ENCODE results near the gene NAPG. TPM values are rescaled to one million over a fixed set of nuclear protein-coding genes. Genes with fewer than 3 reads are reported as not detected.

Gene NAPG
- total RNA-seq, 1 donor from 2014 or later: 28.3 TPM

- H3K27me3 Mint-ChIP-seq (ENCODE audit: unreplicated experiment): peaks cover 8% of the 10 kb centered on the region
- no peak for DNase-seq (ENCODE audit: extremely low spot score, unreplicated experiment)
- peaks cover 5% of the 10 kb centered on the region for H3K4me1 Mint-ChIP-seq (ENCODE audit: unreplicated experiment)
- H3K9me3 Mint-ChIP-seq (ENCODE audit: unreplicated experiment): no peaks in the 10 kb centered on the region
- H3K4me3 Mint-ChIP-seq (ENCODE audit: unreplicated experiment): no peak overlapping the region
- H3K27ac Mint-ChIP-seq (ENCODE audit: unreplicated experiment): no peak overlapping the region
- no peaks in the 10 kb centered on the region for H3K36me3 Mint-ChIP-seq (ENCODE audit: unreplicated experiment)
- TF ChIP-seq, protein P1, sequence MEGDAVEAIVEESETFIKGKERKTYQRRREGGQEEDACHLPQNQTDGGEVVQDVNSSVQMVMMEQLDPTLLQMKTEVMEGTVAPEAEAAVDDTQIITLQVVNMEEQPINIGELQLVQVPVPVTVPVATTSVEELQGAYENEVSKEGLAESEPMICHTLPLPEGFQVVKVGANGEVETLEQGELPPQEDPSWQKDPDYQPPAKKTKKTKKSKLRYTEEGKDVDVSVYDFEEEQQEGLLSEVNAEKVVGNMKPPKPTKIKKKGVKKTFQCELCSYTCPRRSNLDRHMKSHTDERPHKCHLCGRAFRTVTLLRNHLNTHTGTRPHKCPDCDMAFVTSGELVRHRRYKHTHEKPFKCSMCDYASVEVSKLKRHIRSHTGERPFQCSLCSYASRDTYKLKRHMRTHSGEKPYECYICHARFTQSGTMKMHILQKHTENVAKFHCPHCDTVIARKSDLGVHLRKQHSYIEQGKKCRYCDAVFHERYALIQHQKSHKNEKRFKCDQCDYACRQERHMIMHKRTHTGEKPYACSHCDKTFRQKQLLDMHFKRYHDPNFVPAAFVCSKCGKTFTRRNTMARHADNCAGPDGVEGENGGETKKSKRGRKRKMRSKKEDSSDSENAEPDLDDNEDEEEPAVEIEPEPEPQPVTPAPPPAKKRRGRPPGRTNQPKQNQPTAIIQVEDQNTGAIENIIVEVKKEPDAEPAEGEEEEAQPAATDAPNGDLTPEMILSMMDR (IDR thresholded peaks at IDR 0.05): no peak
Observed at GRCh38 chr18:10482363-10482984, 43.4 kb upstream of the NAPG start.

DNA sequence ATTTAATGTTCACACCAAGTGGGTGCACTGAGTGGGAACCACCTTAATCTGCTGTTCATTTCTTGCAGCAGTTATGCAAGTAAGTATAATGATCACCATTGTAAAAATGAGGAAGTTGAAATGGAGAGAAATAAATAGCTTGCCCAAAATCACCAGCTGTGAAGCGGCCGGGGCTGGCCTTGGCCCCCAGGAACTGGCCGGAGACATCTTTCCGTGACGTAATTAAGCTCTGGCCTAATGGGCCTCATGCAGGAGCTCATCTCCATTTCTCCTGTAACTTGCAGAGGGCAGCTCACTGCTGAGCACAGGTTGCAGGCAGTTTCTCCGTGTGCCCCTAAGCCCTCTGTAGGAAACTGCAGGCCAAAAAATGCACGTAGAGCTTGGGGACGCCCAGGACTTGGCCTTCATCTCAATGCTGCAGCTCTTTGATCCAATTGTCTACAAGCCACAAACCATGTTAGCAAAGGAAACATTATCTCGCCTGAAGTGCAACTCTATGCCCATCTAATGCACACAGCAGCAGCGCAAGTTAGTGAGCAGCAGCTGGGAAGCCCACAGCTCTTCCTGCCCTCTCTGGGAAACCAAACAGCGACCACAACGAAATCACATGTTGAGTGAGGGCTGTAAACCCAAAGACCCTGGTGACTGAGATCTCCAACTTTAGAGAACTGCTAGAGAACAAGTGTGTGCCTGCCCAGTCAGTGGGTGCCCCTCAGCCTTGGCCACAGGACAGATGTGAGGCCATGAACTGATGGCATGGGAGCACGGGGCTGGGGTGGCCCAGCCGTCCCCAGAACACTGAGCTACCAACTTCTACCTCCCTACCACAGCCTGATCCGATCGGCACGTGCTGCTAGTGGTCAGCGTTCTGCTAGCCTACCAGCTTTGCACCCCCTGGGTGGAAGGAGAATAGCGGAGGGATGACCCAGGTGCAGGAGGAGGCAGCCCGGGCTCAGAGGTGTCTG, 42.6 kb upstream of the NAPG start:
- Mint-ChIP-seq H3K36me3 (ENCODE audit: unreplicated experiment) (no peaks in the 10 kb centered on the region), H3K9me3 (ENCODE audit: unreplicated experiment) (no peaks in the 10 kb centered on the region), H3K27me3 (ENCODE audit: unreplicated experiment) (peaks cover 8% of the 10 kb centered on the region), H3K27ac (ENCODE audit: unreplicated experiment) (no peak overlapping the region), H3K4me1 (ENCODE audit: unreplicated experiment) (peaks cover 4% of the 10 kb centered on the region), H3K4me3 (ENCODE audit: unreplicated experiment) (no peak overlapping the region)
- TF ChIP-seq, protein P1 (IDR thresholded peaks at IDR 0.05): no peak
- no peak for DNase-seq (ENCODE audit: extremely low spot score, unreplicated experiment)

DNA sequence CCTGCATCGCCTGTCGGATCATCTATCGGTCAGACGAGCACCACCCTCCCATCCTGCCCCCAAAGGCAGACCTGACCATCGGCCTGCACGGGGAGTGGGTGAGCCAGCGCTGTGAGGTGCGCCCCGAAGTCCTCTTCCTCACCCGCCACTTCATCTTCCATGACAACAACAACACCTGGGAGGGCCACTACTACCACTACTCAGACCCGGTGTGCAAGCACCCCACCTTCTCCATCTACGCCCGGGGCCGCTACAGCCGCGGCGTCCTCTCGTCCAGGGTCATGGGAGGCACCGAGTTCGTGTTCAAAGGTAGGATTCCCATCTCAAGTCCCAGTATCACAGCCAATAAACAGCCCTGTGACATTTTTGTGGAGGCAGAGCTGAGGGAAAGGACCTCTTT, 40.4 kb upstream of the NAPG start:
- Mint-ChIP-seq H3K36me3 (ENCODE audit: unreplicated experiment) (no peaks in the 10 kb centered on the region), H3K4me3 (ENCODE audit: unreplicated experiment) (no peak overlapping the region), H3K4me1 (ENCODE audit: unreplicated experiment) (peaks cover 4% of the 10 kb centered on the region), H3K27ac (ENCODE audit: unreplicated experiment) (no peak overlapping the region), H3K27me3 (ENCODE audit: unreplicated experiment) (no peaks in the 10 kb centered on the region), H3K9me3 (ENCODE audit: unreplicated experiment) (no peaks in the 10 kb centered on the region)
- TF ChIP-seq, protein P1 (IDR thresholded peaks at IDR 0.05): no peak
- no peak for DNase-seq (ENCODE audit: extremely low spot score, unreplicated experiment)

- H3K36me3 Mint-ChIP-seq (ENCODE audit: unreplicated experiment): no peaks in the 10 kb centered on the region
- TF ChIP-seq, protein P1 (IDR thresholded peaks at IDR 0.05): no peak
- H3K9me3 Mint-ChIP-seq (ENCODE audit: unreplicated experiment): no peaks in the 10 kb centered on the region
- H3K27ac Mint-ChIP-seq (ENCODE audit: unreplicated experiment): no peak overlapping the region
- no peak overlapping the region for H3K4me3 Mint-ChIP-seq (ENCODE audit: unreplicated experiment)
- DNase-seq (ENCODE audit: extremely low spot score, unreplicated experiment): no peak
- peaks cover 4% of the 10 kb centered on the region for H3K4me1 Mint-ChIP-seq (ENCODE audit: unreplicated experiment)
- H3K27me3 Mint-ChIP-seq (ENCODE audit: unreplicated experiment): no peaks in the 10 kb centered on the region
Observed at GRCh38 chr18:10486362-10486761, 39.5 kb upstream of the NAPG start.

DNA sequence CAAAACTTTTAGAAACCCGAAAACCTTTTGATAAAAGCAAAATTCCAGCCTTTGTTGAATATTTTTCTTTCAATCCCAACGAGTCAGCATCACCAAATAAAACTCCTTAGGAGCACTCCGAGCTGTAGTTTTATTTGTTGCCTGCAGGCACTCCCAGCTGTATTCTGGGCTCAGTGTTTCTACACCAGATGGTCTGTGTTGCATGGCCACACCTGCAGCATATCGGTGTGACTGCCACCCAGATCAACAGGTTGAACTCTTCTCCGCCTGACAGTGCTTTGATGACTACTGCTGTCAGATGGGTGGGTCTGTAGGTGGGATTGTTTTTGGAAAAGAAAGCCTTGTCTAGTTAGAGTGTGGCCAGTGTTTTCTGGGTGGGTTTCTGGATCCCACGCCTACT, 38.7 kb upstream of the NAPG start:
- Mint-ChIP-seq H3K4me3 (ENCODE audit: unreplicated experiment) (no peak overlapping the region), H3K36me3 (ENCODE audit: unreplicated experiment) (no peaks in the 10 kb centered on the region), H3K9me3 (ENCODE audit: unreplicated experiment) (no peaks in the 10 kb centered on the region), H3K4me1 (ENCODE audit: unreplicated experiment) (peaks cover 4% of the 10 kb centered on the region), H3K27ac (ENCODE audit: unreplicated experiment) (no peak overlapping the region), H3K27me3 (ENCODE audit: unreplicated experiment) (no peaks in the 10 kb centered on the region)
- no peak for DNase-seq (ENCODE audit: extremely low spot score, unreplicated experiment)
- TF ChIP-seq, protein P1 (IDR thresholded peaks at IDR 0.05): no peak

Measured in osteocyte (in vitro differentiated cells).